Mesendoderm (in vitro differentiated cells): Measurements from ENCODE around the gene INTS6. TPM values are rescaled to one million over a fixed set of nuclear protein-coding genes. Genes with fewer than 3 reads are reported as not detected.

ENCODE experiments used
- DNase-seq: peaks from one replicate; pipeline ENCODE4 v3.0.0; 2013
- H2AK5ac ChIP-seq: 2 replicates; pipeline ENCODE4 v1.6.1; 2013; ENCODE audit warnings: low read length, inconsistent platforms
- H2BK120ac ChIP-seq: 2 replicates; pipeline ENCODE4 v1.6.1; 2013; ENCODE audit warnings: low read depth, mild to moderate bottlenecking, low read length, moderate library complexity, mixed read lengths
- H2BK15ac ChIP-seq: replicated peaks from 2 replicates; pipeline ENCODE4 v1.6.1; 2013; ENCODE audit warnings: low read depth, mild to moderate bottlenecking, moderate library complexity
- H2BK5ac ChIP-seq: 2 replicates; pipeline ENCODE4 v1.6.1; 2013; ENCODE audit warnings: low read length, inconsistent platforms
- H3K18ac ChIP-seq: 2 replicates; pipeline ENCODE4 v1.6.1; 2013; ENCODE audit warnings: mild to moderate bottlenecking, low read length, mixed read lengths
- H3K23ac ChIP-seq: one replicate; pipeline ENCODE4 v1.6.1; 2013; ENCODE audit warnings: low read length
- H3K27ac ChIP-seq: 2 replicates; pipeline ENCODE4 v1.5.1; 2013; ENCODE audit warnings: low read depth, mild to moderate bottlenecking, inconsistent platforms, low read length, moderate library complexity
- H3K27me3 ChIP-seq: 2 replicates; pipeline ENCODE4 v1.6.1; 2013; ENCODE audit warnings: low read length, control low read depth, mild to moderate bottlenecking, inconsistent platforms; ENCODE audit not compliant: insufficient read depth, poor library complexity
- H3K36me3 ChIP-seq: 2 replicates; pipeline ENCODE4 v1.6.1; 2013; ENCODE audit warnings: low read length, inconsistent platforms; ENCODE audit not compliant: control insufficient read depth, insufficient read depth
- H3K4ac ChIP-seq: one replicate; pipeline ENCODE4 v1.6.1; 2013; ENCODE audit warnings: low read depth, mild to moderate bottlenecking, low read length, moderate library complexity
- H3K4me1 ChIP-seq: 2 replicates; pipeline ENCODE4 v1.6.1; 2013; ENCODE audit warnings: low read depth, low read length, inconsistent platforms; ENCODE audit not compliant: control insufficient read depth
- H3K4me2 ChIP-seq: 2 replicates; pipeline ENCODE4 v1.6.1; 2013; ENCODE audit warnings: low read length
- H3K4me3 ChIP-seq: 2 replicates; pipeline ENCODE4 v1.5.1; 2013; ENCODE audit warnings: mild to moderate bottlenecking, low read length
- H3K56ac ChIP-seq: one replicate; pipeline ENCODE4 v1.6.1; 2013; ENCODE audit warnings: low read length
- H3K79me1 ChIP-seq: 2 replicates; pipeline ENCODE4 v1.6.1; 2013; ENCODE audit warnings: low read length, inconsistent platforms
- H3K79me2 ChIP-seq: 2 replicates; pipeline ENCODE4 v1.6.1; 2013; ENCODE audit warnings: mild to moderate bottlenecking, low read length; ENCODE audit not compliant: control insufficient read depth, insufficient read depth
- H3K9ac ChIP-seq: 2 replicates; pipeline ENCODE4 v1.6.1; 2013; ENCODE audit warnings: low read length, inconsistent platforms
- H4K5ac ChIP-seq: one replicate; pipeline ENCODE4 v1.6.1; 2013; ENCODE audit warnings: low read length
- H4K8ac ChIP-seq: one replicate; pipeline ENCODE4 v1.6.1; 2013; ENCODE audit warnings: low read depth, mild to moderate bottlenecking, control low read depth, low read length, moderate library complexity
- WGBS: extraction: QIAGEN DNeasy Blood & Tissue Kit; methylation state at CpG from one replicate; pipeline ENCODE4 v1.1.7; 2013; ENCODE audit warnings: low lambda C conversion rate, missing lambda C conversion rate; ENCODE audit not compliant: insufficient coverage; ENCODE audit errors: extremely low coverage; 5-methylcytosine and 5-hydroxymethylcytosine counted together
- polyA plus RNA-seq, 2 experiments: library from polyadenylated mRNA; stranded (reverse); fragments of 200-250 nt; gene quantifications; one replicate each; pipeline ENCODE4 v1.2.3, GENCODE V29; 2013

The INTS6 gene, protein sequence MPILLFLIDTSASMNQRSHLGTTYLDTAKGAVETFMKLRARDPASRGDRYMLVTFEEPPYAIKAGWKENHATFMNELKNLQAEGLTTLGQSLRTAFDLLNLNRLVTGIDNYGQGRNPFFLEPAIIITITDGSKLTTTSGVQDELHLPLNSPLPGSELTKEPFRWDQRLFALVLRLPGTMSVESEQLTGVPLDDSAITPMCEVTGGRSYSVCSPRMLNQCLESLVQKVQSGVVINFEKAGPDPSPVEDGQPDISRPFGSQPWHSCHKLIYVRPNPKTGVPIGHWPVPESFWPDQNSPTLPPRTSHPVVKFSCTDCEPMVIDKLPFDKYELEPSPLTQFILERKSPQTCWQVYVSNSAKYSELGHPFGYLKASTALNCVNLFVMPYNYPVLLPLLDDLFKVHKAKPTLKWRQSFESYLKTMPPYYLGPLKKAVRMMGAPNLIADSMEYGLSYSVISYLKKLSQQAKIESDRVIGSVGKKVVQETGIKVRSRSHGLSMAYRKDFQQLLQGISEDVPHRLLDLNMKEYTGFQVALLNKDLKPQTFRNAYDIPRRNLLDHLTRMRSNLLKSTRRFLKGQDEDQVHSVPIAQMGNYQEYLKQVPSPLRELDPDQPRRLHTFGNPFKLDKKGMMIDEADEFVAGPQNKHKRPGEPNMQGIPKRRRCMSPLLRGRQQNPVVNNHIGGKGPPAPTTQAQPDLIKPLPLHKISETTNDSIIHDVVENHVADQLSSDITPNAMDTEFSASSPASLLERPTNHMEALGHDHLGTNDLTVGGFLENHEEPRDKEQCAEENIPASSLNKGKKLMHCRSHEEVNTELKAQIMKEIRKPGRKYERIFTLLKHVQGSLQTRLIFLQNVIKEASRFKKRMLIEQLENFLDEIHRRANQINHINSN
- polyA plus RNA-seq (2013, experiment 1 of 2) = 15.9 TPM
- polyA plus RNA-seq (2013, experiment 2 of 2) = 15.8 TPM

GRCh38 chr13:51452361-51453206 lies at the start of gene INTS6:
Gene INTS6, minus strand, starts transcription at chr13:51453036. Its CDS starts 511 bp downstream, at chr13:51452525.
- H3K4me3 ChIP-seq = peak within 1 kb of the TSS; percentile 95
- H3K56ac ChIP-seq = peak within 1 kb of the TSS; percentile 99
- no CpG with 5 or more reads among the region's 69 CpGs for WGBS
- H3K79me1 ChIP-seq = no peaks in the 10 kb centered on the region
- H3K27ac ChIP-seq = peak within 1 kb of the TSS; percentile 99
- H3K79me2 ChIP-seq = peaks cover 4% of the 10 kb centered on the region
- H2BK120ac ChIP-seq = peak within 1 kb of the TSS; percentile 92
- no peaks in the 10 kb centered on the region for H3K36me3 ChIP-seq
- no peak within 1 kb of the TSS for H2BK15ac ChIP-seq
- no peak within 1 kb of the TSS for H2AK5ac ChIP-seq
- peak; percentile 100 for DNase-seq
- H3K4ac ChIP-seq = peak within 1 kb of the TSS; percentile 99
- no peaks in the 10 kb centered on the region for H3K4me1 ChIP-seq
- no peaks in the 10 kb centered on the region for H3K27me3 ChIP-seq
- peak within 1 kb of the TSS; percentile 93 for H3K18ac ChIP-seq
- H3K9ac ChIP-seq = peak within 1 kb of the TSS; percentile 97
- peak within 1 kb of the TSS; percentile 82 for H3K4me2 ChIP-seq
- peak within 1 kb of the TSS; percentile 96 for H3K23ac ChIP-seq
- H4K8ac ChIP-seq = peak within 1 kb of the TSS; percentile 77
- no peak within 1 kb of the TSS for H4K5ac ChIP-seq
- peak within 1 kb of the TSS; percentile 81 for H2BK5ac ChIP-seq

DNA sequence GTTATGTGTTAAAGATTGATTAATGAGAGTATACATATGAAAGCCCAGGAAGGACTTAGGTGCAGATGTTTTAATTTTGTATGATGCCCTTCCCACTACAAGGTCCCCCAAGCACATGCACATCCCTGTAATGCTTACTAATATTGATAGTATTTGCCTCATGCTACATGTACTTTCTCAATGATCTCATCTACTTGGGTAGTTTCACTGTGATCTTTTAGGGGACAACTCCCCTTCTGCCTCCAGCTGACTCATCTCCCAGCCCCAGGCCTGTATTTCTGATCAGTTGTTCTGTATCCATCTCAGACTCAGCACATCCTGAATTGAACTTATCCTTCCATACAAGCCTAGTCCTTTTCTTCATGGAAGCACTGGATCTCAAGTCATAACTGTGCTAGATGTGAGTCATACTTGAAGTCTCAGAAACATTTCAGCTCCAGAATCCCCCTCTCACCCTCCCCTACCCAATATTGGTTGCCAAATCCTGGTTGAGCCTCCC lies 49.4 kb upstream of the INTS6 start:
- Histone ChIP-seq H3K4me3 (no peak overlapping the region), H3K4ac (no peak overlapping the region), H4K8ac (no peak overlapping the region), H3K4me2 (no peak overlapping the region), H4K5ac (no peak overlapping the region), H3K79me2 (no peaks in the 10 kb centered on the region), H3K18ac (no peak overlapping the region), H3K4me1 (no peaks in the 10 kb centered on the region), H2BK120ac (no peak overlapping the region), H2AK5ac (no peak overlapping the region), H2BK15ac (no peak overlapping the region), H3K56ac (no peak overlapping the region), H3K27ac (no peak overlapping the region), H3K23ac (no peak overlapping the region), H2BK5ac (no peak overlapping the region), H3K79me1 (no peaks in the 10 kb centered on the region), H3K27me3 (no peaks in the 10 kb centered on the region), H3K36me3 (no peaks in the 10 kb centered on the region), H3K9ac (no peak overlapping the region)
- no peak for DNase-seq

- Histone ChIP-seq H4K8ac (no peak overlapping the region), H3K27me3 (no peaks in the 10 kb centered on the region), H3K23ac (no peak overlapping the region), H3K36me3 (no peaks in the 10 kb centered on the region), H3K4ac (no peak overlapping the region), H3K79me2 (no peaks in the 10 kb centered on the region), H2BK120ac (no peak overlapping the region), H3K18ac (no peak overlapping the region), H2AK5ac (no peak overlapping the region), H3K4me3 (no peak overlapping the region), H3K79me1 (no peaks in the 10 kb centered on the region), H4K5ac (no peak overlapping the region), H2BK5ac (no peak overlapping the region), H3K4me1 (no peaks in the 10 kb centered on the region), H3K4me2 (no peak overlapping the region), H3K27ac (no peak overlapping the region), H3K56ac (no peak overlapping the region), H3K9ac (no peak overlapping the region), H2BK15ac (no peak overlapping the region)
- no CpG with 5 or more reads among the region's 1 CpG for WGBS
- no peak for DNase-seq
Observed at GRCh38 chr13:51501592-51502152, 48.8 kb upstream of the INTS6 start.

- H3K9ac ChIP-seq = no peak overlapping the region
- no peak overlapping the region for H3K4ac ChIP-seq
- no peak overlapping the region for H3K4me3 ChIP-seq
- H4K5ac ChIP-seq = no peak overlapping the region
- H3K4me2 ChIP-seq = no peak overlapping the region
- no peaks in the 10 kb centered on the region for H3K79me1 ChIP-seq
- no peaks in the 10 kb centered on the region for H3K27me3 ChIP-seq
- no peak overlapping the region for H4K8ac ChIP-seq
- H3K79me2 ChIP-seq = no peaks in the 10 kb centered on the region
- no peaks in the 10 kb centered on the region for H3K4me1 ChIP-seq
- H3K56ac ChIP-seq = no peak overlapping the region
- no CpG with 5 or more reads among the region's 4 CpGs for WGBS
- DNase-seq = no peak
- no peak overlapping the region for H2BK15ac ChIP-seq
- no peak overlapping the region for H2BK5ac ChIP-seq
- H2AK5ac ChIP-seq = no peak overlapping the region
- H3K18ac ChIP-seq = no peak overlapping the region
- H3K36me3 ChIP-seq = no peaks in the 10 kb centered on the region
- H3K27ac ChIP-seq = no peak overlapping the region
- no peak overlapping the region for H2BK120ac ChIP-seq
- no peak overlapping the region for H3K23ac ChIP-seq
Observed at GRCh38 chr13:51501096-51501495, 48.3 kb upstream of the INTS6 start.

DNA sequence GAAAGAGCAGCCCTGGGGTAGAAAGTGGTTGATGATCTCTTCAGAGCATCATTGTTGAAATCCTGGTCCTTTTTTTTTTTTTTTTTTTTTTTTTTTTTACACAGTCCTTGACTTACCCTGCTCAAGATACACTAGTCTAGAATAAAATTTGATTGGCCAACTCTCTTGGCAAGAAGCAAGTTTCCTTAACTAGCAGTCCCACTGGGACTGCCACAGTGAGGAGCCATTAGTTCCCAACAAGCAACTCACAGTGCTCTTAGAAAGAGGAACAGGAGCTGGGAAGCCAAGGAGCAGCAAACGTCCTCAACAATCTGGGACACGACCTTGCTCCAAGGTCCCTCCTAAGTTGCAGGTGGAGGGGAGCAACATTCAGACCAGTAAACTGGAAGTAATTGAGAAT lies 47.9 kb upstream of the INTS6 start:
- H3K79me2 ChIP-seq = no peaks in the 10 kb centered on the region
- no peaks in the 10 kb centered on the region for H3K27me3 ChIP-seq
- H2BK5ac ChIP-seq = no peak overlapping the region
- H3K9ac ChIP-seq = no peak overlapping the region
- no peak overlapping the region for H3K56ac ChIP-seq
- H3K79me1 ChIP-seq = no peaks in the 10 kb centered on the region
- WGBS = no CpG with 5 or more reads among the region's 2 CpGs
- H4K8ac ChIP-seq = no peak overlapping the region
- H3K18ac ChIP-seq = no peak overlapping the region
- no peak overlapping the region for H3K4me3 ChIP-seq
- H3K4ac ChIP-seq = no peak overlapping the region
- no peak overlapping the region for H3K27ac ChIP-seq
- no peaks in the 10 kb centered on the region for H3K36me3 ChIP-seq
- no peaks in the 10 kb centered on the region for H3K4me1 ChIP-seq
- H2AK5ac ChIP-seq = no peak overlapping the region
- DNase-seq = no peak
- no peak overlapping the region for H4K5ac ChIP-seq
- no peak overlapping the region for H3K4me2 ChIP-seq
- H2BK15ac ChIP-seq = no peak overlapping the region
- no peak overlapping the region for H3K23ac ChIP-seq
- no peak overlapping the region for H2BK120ac ChIP-seq
